H1 (cell line): ENCODE data around the gene LORICRIN. TPM values are rescaled to one million over a fixed set of nuclear protein-coding genes. Genes with fewer than 3 reads are reported as not detected.

Source experiments
- CTCF ChIA-PET: fragments of 300-600 bp; sonication (Branson Sonifier 250); formaldehyde crosslinking; loops from one replicate; lab custom pipeline; 2021; ENCODE audit not compliant: partially characterized antibody; lab: Charles Lee
- POLR2A ChIA-PET: fragments of 300-600 bp; sonication (Branson Sonifier 250); formaldehyde crosslinking; loops from one replicate; lab custom pipeline; 2021; ENCODE audit warnings: inconsistent platforms; ENCODE audit not compliant: partially characterized antibody; lab: Charles Lee
- DNase-seq, 2 experiments: peaks; one replicate each; pipeline versions ENCODE4 v3.0.0 to v3.0.0-alpha.2; 2010 to 2022; ENCODE audit warnings: low spot score in 2 of 2, low read depth in 1 of 2, mixed read lengths in 1 of 2
- FAIRE-seq: peaks from 2 replicates; lab custom pipeline; 2011; peaks lifted over from hg19 to GRCh38; lab: Jason Lieb, UNC
- H2AFZ ChIP-seq: 2 replicates; pipeline ENCODE4 v1.8.1; 2012; ENCODE audit warnings: low read length, inconsistent platforms
- H2AK5ac ChIP-seq: 2 replicates; pipeline ENCODE4 v1.6.1; 2013; ENCODE audit warnings: low read depth, low read length
- H2BK120ac ChIP-seq: replicated peaks from 2 replicates; pipeline ENCODE3; 2013; ENCODE audit warnings: low read depth, low read length, inconsistent platforms
- H2BK12ac ChIP-seq: 2 replicates; pipeline ENCODE4 v1.6.1; 2013; ENCODE audit warnings: low read depth, low read length
- H2BK15ac ChIP-seq: 2 replicates; pipeline ENCODE4 v1.6.1; 2013; ENCODE audit warnings: low read length
- H2BK20ac ChIP-seq: 2 replicates; pipeline ENCODE4 v1.6.1; 2013; ENCODE audit warnings: low read length
- H2BK5ac ChIP-seq: 2 replicates; pipeline ENCODE4 v1.6.1; 2013; ENCODE audit warnings: low read depth, low read length
- H3K14ac ChIP-seq: 2 replicates; pipeline ENCODE4 v1.6.1; 2013; ENCODE audit warnings: inconsistent platforms; ENCODE audit not compliant: insufficient read length
- H3K18ac ChIP-seq: 2 replicates; pipeline ENCODE4 v1.6.1; 2013; ENCODE audit warnings: low read length; ENCODE audit errors: extremely low read depth
- H3K23ac ChIP-seq: 2 replicates; pipeline ENCODE4 v1.6.1; 2013; ENCODE audit warnings: inconsistent platforms; ENCODE audit not compliant: insufficient read length
- H3K23me2 ChIP-seq: 2 replicates; pipeline ENCODE4 v1.6.1; 2013; ENCODE audit warnings: low read depth, low read length
- H3K27ac ChIP-seq: 2 replicates; pipeline ENCODE4 v1.6.1; 2011; ENCODE audit warnings: low read depth, low read length, inconsistent platforms
- H3K27me3 ChIP-seq, 4 experiments: replicated peaks in 1 of 4; 1 replicate in 1 of 4; 2 replicates in 3 of 4; pipeline versions ENCODE4 v1.6.1 to v1.8.1; 2011 to 2013; ENCODE audit warnings: low read length in 3 of 4, mild to moderate bottlenecking in 3 of 4, inconsistent platforms in 2 of 4, mixed read lengths in 2 of 4, moderate library complexity in 1 of 4; ENCODE audit not compliant: control insufficient read depth in 3 of 4, insufficient read depth in 3 of 4; ENCODE audit errors: extremely low read depth in 1 of 4
- H3K36me3 ChIP-seq, 4 experiments: 2 replicates each; pipeline versions ENCODE4 v1.6.1 to v1.8.1; 2011 to 2013; ENCODE audit warnings: mild to moderate bottlenecking in 4 of 4, low read length in 3 of 4, moderate library complexity in 2 of 4, control low read depth in 1 of 4, inconsistent platforms in 1 of 4; ENCODE audit not compliant: insufficient read depth in 4 of 4, control insufficient read depth in 2 of 4
- H3K4ac ChIP-seq: replicated peaks from 2 replicates; pipeline ENCODE3; 2013; ENCODE audit warnings: low read length, low read depth, mixed read lengths, inconsistent platforms; ENCODE audit not compliant: insufficient read length
- H3K4me1 ChIP-seq, 4 experiments: replicated peaks in 1 of 4; 1 replicate in 1 of 4; 2 replicates in 3 of 4; pipeline versions ENCODE4 v1.6.1 to v1.8.1; 2011 to 2013; ENCODE audit warnings: low read length in 3 of 4, inconsistent platforms in 2 of 4, mixed read lengths in 1 of 4; ENCODE audit not compliant: insufficient read depth in 4 of 4, control insufficient read depth in 3 of 4
- H3K4me2 ChIP-seq, 2 experiments: 2 replicates each; pipeline versions ENCODE4 v1.6.1 to v1.8.1; 2011 to 2013; ENCODE audit warnings: low read depth in 2 of 2, low read length in 2 of 2, control low read depth in 1 of 2, inconsistent platforms in 1 of 2, mild to moderate bottlenecking in 1 of 2; ENCODE audit not compliant: insufficient read depth in 1 of 2
- H3K4me3 ChIP-seq, 4 experiments: fragments of 200-600, 300-600 bp in 1 of 4; sonication (generic), shearing (Covaris generic), sonication (Bioruptor Twin) in 1 of 4; 2 replicates each; pipeline versions ENCODE4 v1.5.1 to v1.8.1; 2011 to 2016; ENCODE audit warnings: low read length in 4 of 4, low read depth in 3 of 4, control low read depth in 2 of 4, inconsistent platforms in 2 of 4, mild to moderate bottlenecking in 2 of 4, mixed read lengths in 1 of 4, moderate library complexity in 1 of 4; ENCODE audit not compliant: insufficient read depth in 2 of 4; ENCODE audit errors: extremely low read depth in 1 of 4
- H3K56ac ChIP-seq: replicated peaks from 2 replicates; pipeline ENCODE3; 2013; ENCODE audit warnings: low read depth, mild to moderate bottlenecking, mixed read lengths, low read length, inconsistent platforms; ENCODE audit not compliant: insufficient read length
- H3K79me1 ChIP-seq: 2 replicates; pipeline ENCODE4 v1.6.1; 2013; ENCODE audit warnings: low read depth, low read length, control low read depth
- H3K79me2 ChIP-seq, 2 experiments: 2 replicates each; pipeline versions ENCODE4 v1.6.1 to v1.8.1; 2012 to 2013; ENCODE audit warnings: low read length in 2 of 2, mild to moderate bottlenecking in 2 of 2, inconsistent platforms in 1 of 2; ENCODE audit not compliant: insufficient read depth in 2 of 2, control insufficient read depth in 1 of 2
- H3K9ac ChIP-seq, 4 experiments: replicated peaks in 1 of 4; 1 replicate in 1 of 4; 2 replicates in 3 of 4; pipeline versions ENCODE4 v1.6.1 to v1.8.1; 2011 to 2013; ENCODE audit warnings: low read depth in 3 of 4, low read length in 3 of 4, control low read depth in 2 of 4, mild to moderate bottlenecking in 2 of 4, moderate library complexity in 2 of 4, inconsistent platforms in 1 of 4; ENCODE audit errors: extremely low read depth in 1 of 4
- H3K9me3 ChIP-seq, 2 experiments: 2 replicates each; pipeline versions ENCODE4 v1.6.1 to v1.8.1; 2012 to 2013; ENCODE audit warnings: mild to moderate bottlenecking in 2 of 2, moderate library complexity in 2 of 2, control low read depth in 1 of 2, inconsistent platforms in 1 of 2, low read depth in 1 of 2, low read length in 1 of 2, mixed read lengths in 1 of 2; ENCODE audit not compliant: insufficient read depth in 2 of 2
- H4K20me1 ChIP-seq, 2 experiments: replicated peaks in 1 of 2; 2 replicates each; pipeline versions ENCODE3 to v1.8.1; 2011 to 2013; ENCODE audit warnings: inconsistent platforms in 2 of 2, low read length in 2 of 2, mild to moderate bottlenecking in 1 of 2; ENCODE audit not compliant: insufficient read depth in 2 of 2, control insufficient read depth in 1 of 2
- H4K5ac ChIP-seq: 2 replicates; pipeline ENCODE4 v1.6.1; 2013; ENCODE audit warnings: low read length, low read depth, mixed read lengths, inconsistent platforms; ENCODE audit not compliant: insufficient read length
- H4K8ac ChIP-seq: 2 replicates; pipeline ENCODE4 v1.8.0; 2013; ENCODE audit warnings: mild to moderate bottlenecking, moderate library complexity, low read length, inconsistent platforms; ENCODE audit not compliant: insufficient read depth; ENCODE audit errors: extremely low read depth
- H4K91ac ChIP-seq: replicated peaks from 2 replicates; pipeline ENCODE3; 2013; ENCODE audit warnings: low read length, mixed read lengths, inconsistent platforms; ENCODE audit not compliant: insufficient read length
- BCL11A ChIP-seq, 2 experiments: IDR thresholded peaks; one replicate each; pipeline ENCODE4 v1.6.1; 2011; ENCODE audit warnings: low read depth in 2 of 2, low read length in 2 of 2, mild to moderate bottlenecking in 2 of 2
- CHD2 ChIP-seq: IDR thresholded peaks from 2 replicates; pipeline ENCODE4 v1.6.1; 2012; ENCODE audit warnings: low read length, improper control_type of control experiment
- CTBP2 ChIP-seq: IDR thresholded peaks from 2 replicates; pipeline ENCODE4 v1.7.0; 2011; ENCODE audit warnings: borderline replicate concordance, mild to moderate bottlenecking, moderate library complexity, mixed read lengths, low read length; ENCODE audit not compliant: insufficient read depth, insufficient read length
- GABPA ChIP-seq: IDR thresholded peaks from 2 replicates; pipeline ENCODE4 v1.6.1; 2011; ENCODE audit warnings: mild to moderate bottlenecking, low read length, moderate library complexity, borderline replicate concordance; ENCODE audit not compliant: insufficient read depth
- MAX ChIP-seq: IDR thresholded peaks from 2 replicates; pipeline ENCODE4 v1.6.1; 2012; ENCODE audit warnings: inconsistent platforms
- RAD21 ChIP-seq, 2 experiments: IDR thresholded peaks in 1 of 2; conservative IDR thresholded peaks in 1 of 2; 2 replicates each; pipeline ENCODE4 v1.6.1; 2011; ENCODE audit warnings: low read depth in 2 of 2, low read length in 2 of 2, improper control_type of control experiment in 1 of 2, inconsistent platforms in 1 of 2, mild to moderate bottlenecking in 1 of 2, moderate library complexity in 1 of 2
- RNF2 ChIP-seq: fragments of 200-900, 300-1000 bp; sonication (generic); IDR thresholded peaks from 2 replicates; pipeline ENCODE4 v1.7.1; 2016; ENCODE audit warnings: borderline replicate concordance, low read depth, mild to moderate bottlenecking, antibody characterized with exemption, low read length; ENCODE audit not compliant: poor library complexity, severe bottlenecking; ENCODE audit errors: missing control alignments
- RXRA ChIP-seq: IDR thresholded peaks from 2 replicates; pipeline ENCODE4 v1.6.1; 2011; ENCODE audit warnings: low read depth, mild to moderate bottlenecking, low read length, moderate library complexity; ENCODE audit not compliant: insufficient read depth
- TAF7 ChIP-seq: optimal IDR thresholded peaks from 2 replicates; pipeline ENCODE3; 2011; ENCODE audit warnings: low read depth, mild to moderate bottlenecking, inconsistent platforms, low read length, moderate library complexity, borderline replicate concordance
- TBP ChIP-seq: IDR thresholded peaks from 2 replicates; pipeline ENCODE4 v1.6.1; 2011; ENCODE audit warnings: low read depth, low read length, improper control_type of control experiment
- TCF12 ChIP-seq: IDR thresholded peaks from 2 replicates; pipeline ENCODE4 v1.6.1; 2011; ENCODE audit warnings: low read depth, mild to moderate bottlenecking, low read length
- ZNF274 ChIP-seq: IDR thresholded peaks from 2 replicates; pipeline ENCODE4 v1.7.0; 2012; ENCODE audit warnings: low read length, borderline replicate concordance; ENCODE audit errors: extremely low read depth
- WGBS, 2 experiments: shearing (Covaris generic) in 1 of 2; methylation state at CpG; one replicate each; pipeline versions ENCODE4 v1.1.6 to v1.1.7; 2013 to 2015; ENCODE audit warnings: low lambda C conversion rate in 2 of 2, mixed read lengths in 2 of 2, inconsistent platforms in 1 of 2, low coverage in 1 of 2, missing lambda C conversion rate in 1 of 2; ENCODE audit not compliant: insufficient replicate concordance in 2 of 2, insufficient coverage in 1 of 2, insufficient read length in 1 of 2; ENCODE audit errors: extremely low coverage in 1 of 2, missing lambda C conversion rate in 1 of 2; 5-methylcytosine and 5-hydroxymethylcytosine counted together
- polyA plus RNA-seq, 7 experiments: library from polyadenylated mRNA; depleted of rRNA in 3 of 7; stranded (reverse) in 5 of 7; unstranded in 2 of 7; fragments of >200 nt in 5 of 7; fragments of 200-250 nt in 2 of 7; gene quantifications; 1 replicate in 5 of 7; 2 replicates in 1 of 7; 4 replicates in 1 of 7; pipeline versions ENCODE4 v1.2.1 to v1.2.3, GENCODE V29; 2011 to 2013; ENCODE audit warnings: missing spikeins in 2 of 7, mixed read lengths in 2 of 7
- total RNA-seq: library from RNA; stranded (reverse); fragmentation: NEBNext Ultra II Directional; extraction: Animal tissue kit (Norgen Biotek cat#: 25700); gene quantifications from 2 replicates; pipeline ENCODE4 v1.2.1, GENCODE V29; 2021

Gene LORICRIN
- total and polyA plus RNA-seq, 2 of the 8 experiments (the other 6 are each of a cell fraction or from before 2014, with no cell fraction given) = not detected

GRCh38 chr1:153220606-153221303, 38.7 kb upstream of the LORICRIN start:
- H4K5ac ChIP-seq = no peak overlapping the region
- H3K18ac ChIP-seq = no peak overlapping the region
- no peak overlapping the region for H2AK5ac ChIP-seq
- H4K91ac ChIP-seq = no peak overlapping the region
- no peak overlapping the region for H3K27ac ChIP-seq
- no peaks in the 10 kb centered on the region for H3K79me1 ChIP-seq
- H2BK5ac ChIP-seq = no peak overlapping the region
- H2BK120ac ChIP-seq = no peak overlapping the region
- FAIRE-seq (no peak), DNase-seq (no peak)
- no peak overlapping the region for H3K56ac ChIP-seq
- H3K23ac ChIP-seq = no peak overlapping the region
- no peaks in the 10 kb centered on the region for H3K23me2 ChIP-seq
- H2BK20ac ChIP-seq = no peak overlapping the region
- H3K4me2 ChIP-seq = no peak overlapping the region
- H3K9me3 ChIP-seq = no peaks in the 10 kb centered on the region; a peak in 3 of 4 replicates
- no peaks in the 10 kb centered on the region for H4K20me1 ChIP-seq
- POLR2A ChIA-PET = no interaction called here
- H2BK12ac ChIP-seq = no peak overlapping the region
- H4K8ac ChIP-seq = no peak overlapping the region
- no peaks in the 10 kb centered on the region; a peak in 2 of 7 replicates for H3K27me3 ChIP-seq
- CTCF ChIA-PET = interaction anchor here (0.6 to 7.4 kb wide), 16 partner anchors 9 to 1238 kb away, joined by 3 to 67 read pairs (median 4); no protein-coding TSS in a partner anchor
- no peak overlapping the region for H3K4me3 ChIP-seq
- no peak overlapping the region for H2AFZ ChIP-seq
- H3K9ac ChIP-seq = no peak overlapping the region
- H2BK15ac ChIP-seq = no peak overlapping the region
- no peak overlapping the region for H3K4ac ChIP-seq
- no peaks in the 10 kb centered on the region for H3K36me3 ChIP-seq
- H3K79me2 ChIP-seq = no peaks in the 10 kb centered on the region
- H3K4me1 ChIP-seq = no peaks in the 10 kb centered on the region
- WGBS, 2 experiments = 80% methylated on average over 6 of the region's 6 CpGs; no CpG with 5 or more reads in 1 of the 2 experiments
- no peak overlapping the region for H3K14ac ChIP-seq
- TF ChIP-seq ZNF274 (no peak), MAX (no peak), RNF2 (no peak), CTBP2 (no peak), CHD2 (no peak), TAF7 (no peak), BCL11A (IDR thresholded peaks at IDR 0.05; ENCODE audit: low read depth in 2 of 2, low read length in 2 of 2) (no peak), RXRA (no peak), GABPA (no peak), TBP (no peak), RAD21 (IDR thresholded peaks at IDR 0.05 in 1 of 2, conservative IDR thresholded peaks at IDR 0.05 in 1 of 2; ENCODE audit: low read depth in 2 of 2, low read length in 2 of 2) (no peak), TCF12 (no peak)
